ENCODE measurements around the gene HMGXB4.

The HMGXB4 gene

GRCh38 chr22:35318346-35319215 is 61.3 kb downstream of the HMGXB4 start:
- H3F3A ChIP-seq (ENCODE audit: insufficient read depth) = no peaks in the 10 kb centered on the region
- no peak overlapping the region for H3K27ac ChIP-seq (ENCODE audit: low read depth, low read length)
- H3K4me2 ChIP-seq (ENCODE audit: low read depth, low read length, poor library complexity, severe bottlenecking) = no peak overlapping the region
- no peak overlapping the region for H2AFZ ChIP-seq (ENCODE audit: low read depth, low read length, severe bottlenecking)
- H3K9ac ChIP-seq (ENCODE audit: low read length) = no peak overlapping the region
- no peaks in the 10 kb centered on the region for H3K36me3 ChIP-seq (ENCODE audit: low read length)
- H3K27me3 ChIP-seq (ENCODE audit: low read length) = no peaks in the 10 kb centered on the region
- H3K9me2 ChIP-seq (replicated peaks; ENCODE audit: insufficient read depth, low read length) = no peaks in the 10 kb centered on the region
- no peaks in the 10 kb centered on the region for H3K79me2 ChIP-seq (ENCODE audit: insufficient read depth, low read length)
- no peaks in the 10 kb centered on the region for H4K20me1 ChIP-seq (ENCODE audit: low read depth, low read length)
- H3K4me3 ChIP-seq (ENCODE audit: insufficient read depth, low read length, poor library complexity, severe bottlenecking) = no peak overlapping the region
- TF ChIP-seq EZH2phosphoT487 (conservative IDR thresholded peaks at IDR 0.05; ENCODE audit: low read length) = no peak
- TF ChIP-seq, protein P1, sequence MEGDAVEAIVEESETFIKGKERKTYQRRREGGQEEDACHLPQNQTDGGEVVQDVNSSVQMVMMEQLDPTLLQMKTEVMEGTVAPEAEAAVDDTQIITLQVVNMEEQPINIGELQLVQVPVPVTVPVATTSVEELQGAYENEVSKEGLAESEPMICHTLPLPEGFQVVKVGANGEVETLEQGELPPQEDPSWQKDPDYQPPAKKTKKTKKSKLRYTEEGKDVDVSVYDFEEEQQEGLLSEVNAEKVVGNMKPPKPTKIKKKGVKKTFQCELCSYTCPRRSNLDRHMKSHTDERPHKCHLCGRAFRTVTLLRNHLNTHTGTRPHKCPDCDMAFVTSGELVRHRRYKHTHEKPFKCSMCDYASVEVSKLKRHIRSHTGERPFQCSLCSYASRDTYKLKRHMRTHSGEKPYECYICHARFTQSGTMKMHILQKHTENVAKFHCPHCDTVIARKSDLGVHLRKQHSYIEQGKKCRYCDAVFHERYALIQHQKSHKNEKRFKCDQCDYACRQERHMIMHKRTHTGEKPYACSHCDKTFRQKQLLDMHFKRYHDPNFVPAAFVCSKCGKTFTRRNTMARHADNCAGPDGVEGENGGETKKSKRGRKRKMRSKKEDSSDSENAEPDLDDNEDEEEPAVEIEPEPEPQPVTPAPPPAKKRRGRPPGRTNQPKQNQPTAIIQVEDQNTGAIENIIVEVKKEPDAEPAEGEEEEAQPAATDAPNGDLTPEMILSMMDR (IDR thresholded peaks at IDR 0.05; ENCODE audit: insufficient read depth, low read length, poor library complexity, severe bottlenecking) = no peak
- no peaks in the 10 kb centered on the region for H3K9me3 ChIP-seq (ENCODE audit: insufficient read depth, low read length)

GRCh38 chr22:35319244-35319985 is 62.1 kb downstream of the HMGXB4 start:
- Histone ChIP-seq H3K79me2 (ENCODE audit: insufficient read depth, low read length) (no peaks in the 10 kb centered on the region), H4K20me1 (ENCODE audit: low read depth, low read length) (no peaks in the 10 kb centered on the region), H3K36me3 (ENCODE audit: low read length) (no peaks in the 10 kb centered on the region)

DNA sequence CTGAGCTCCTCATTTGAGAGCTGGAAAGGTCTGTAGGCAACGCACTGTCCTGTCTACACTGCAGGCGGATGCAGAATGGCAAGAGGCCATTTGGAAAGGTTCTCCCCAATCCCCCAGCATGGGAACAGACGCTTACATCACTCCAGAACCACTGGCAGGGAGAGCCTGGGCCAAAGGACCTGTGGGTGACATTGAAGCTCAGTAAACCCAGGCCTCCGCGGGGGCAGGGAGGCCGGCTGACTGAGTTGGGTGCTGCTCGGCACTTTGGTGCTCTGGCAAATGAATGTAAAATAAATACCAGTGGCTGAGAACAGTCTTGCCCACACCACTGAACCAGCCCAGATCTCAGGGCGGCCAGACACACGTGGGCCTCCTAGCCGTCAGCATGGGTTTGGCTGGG is 64.8 kb downstream of the HMGXB4 start:
- H3K9ac ChIP-seq (ENCODE audit: low read length) = no peak overlapping the region
- H3K36me3 ChIP-seq (ENCODE audit: low read length) = no peaks in the 10 kb centered on the region
- no peak overlapping the region for H3K27ac ChIP-seq (ENCODE audit: low read depth, low read length)
- H3K4me3 ChIP-seq (ENCODE audit: insufficient read depth, low read length, poor library complexity, severe bottlenecking) = no peak overlapping the region
- no peaks in the 10 kb centered on the region for H3K9me2 ChIP-seq (replicated peaks; ENCODE audit: insufficient read depth, low read length)
- no peaks in the 10 kb centered on the region for H4K20me1 ChIP-seq (ENCODE audit: low read depth, low read length)
- no peaks in the 10 kb centered on the region for H3K9me3 ChIP-seq (ENCODE audit: insufficient read depth, low read length)
- no peaks in the 10 kb centered on the region for H3K79me2 ChIP-seq (ENCODE audit: insufficient read depth, low read length)
- H3K4me2 ChIP-seq (ENCODE audit: low read depth, low read length, poor library complexity, severe bottlenecking) = no peak overlapping the region
- no peaks in the 10 kb centered on the region for H3K27me3 ChIP-seq (ENCODE audit: low read length)
- no peaks in the 10 kb centered on the region for H3F3A ChIP-seq (ENCODE audit: insufficient read depth)
- TF ChIP-seq, protein P1 (IDR thresholded peaks at IDR 0.05; ENCODE audit: insufficient read depth, low read length, poor library complexity, severe bottlenecking) = no peak
- TF ChIP-seq EZH2phosphoT487 (conservative IDR thresholded peaks at IDR 0.05; ENCODE audit: low read length) = no peak
- no peak overlapping the region for H2AFZ ChIP-seq (ENCODE audit: low read depth, low read length, severe bottlenecking)

More at GRCh38 chr22:35319244-35319985, 62.1 kb downstream of the HMGXB4 start:
- no peak for TF ChIP-seq EZH2phosphoT487 (conservative IDR thresholded peaks at IDR 0.05; ENCODE audit: low read length)
- TF ChIP-seq, protein P1 (IDR thresholded peaks at IDR 0.05; ENCODE audit: insufficient read depth, low read length, poor library complexity, severe bottlenecking) = no peak
- Histone ChIP-seq H3K27me3 (ENCODE audit: low read length) (no peaks in the 10 kb centered on the region), H3K9me3 (ENCODE audit: insufficient read depth, low read length) (no peaks in the 10 kb centered on the region), H3K4me3 (ENCODE audit: insufficient read depth, low read length, poor library complexity, severe bottlenecking) (no peak overlapping the region), H3F3A (ENCODE audit: insufficient read depth) (no peaks in the 10 kb centered on the region), H3K9ac (ENCODE audit: low read length) (no peak overlapping the region), H3K4me2 (ENCODE audit: low read depth, low read length, poor library complexity, severe bottlenecking) (no peak overlapping the region), H3K9me2 (replicated peaks; ENCODE audit: insufficient read depth, low read length) (no peaks in the 10 kb centered on the region), H3K27ac (ENCODE audit: low read depth, low read length) (no peak overlapping the region), H2AFZ (ENCODE audit: low read depth, low read length, severe bottlenecking) (no peak overlapping the region)
